HEK293 (cell line): ENCODE measurements around the gene STARD13.

ENCODE experiments used
- CTCF ChIP-seq: fragments of 450-650 bp; formaldehyde crosslinking; IDR thresholded peaks from 2 replicates; pipeline ENCODE4 v1.5.1; 2016; ENCODE audit warnings: missing biosample characterization, missing genetic modification characterization
- MEIS1 ChIP-seq: sonication (generic); formaldehyde crosslinking; IDR thresholded peaks from 2 replicates; pipeline ENCODE4 v1.8.1; 2022; ENCODE audit warnings: missing genetic modification reagents, mild to moderate bottlenecking, borderline replicate concordance
- PBX3 ChIP-seq: sonication (generic); formaldehyde crosslinking; IDR thresholded peaks from 2 replicates; pipeline ENCODE4 v1.8.1; 2022; ENCODE audit warnings: mild to moderate bottlenecking, moderate library complexity, missing genetic modification reagents
- ZNF302 ChIP-seq: fragments of 450-650 bp; formaldehyde crosslinking; IDR thresholded peaks from 2 replicates; pipeline ENCODE4 v1.5.1; 2016; ENCODE audit warnings: missing biosample characterization, missing genetic modification characterization, low read depth
- ZNF311 ChIP-seq: fragments of 450-650 bp; formaldehyde crosslinking; IDR thresholded peaks from 2 replicates; pipeline ENCODE4 v1.5.1; 2017; ENCODE audit warnings: missing biosample characterization, missing genetic modification characterization, borderline replicate concordance
- ZNF513 ChIP-seq: fragments of 450-650 bp; IDR thresholded peaks from 2 replicates; pipeline ENCODE4 v1.5.1; 2018; ENCODE audit warnings: missing biosample characterization, missing genetic modification characterization

GRCh38 chr13:33312150-33312860 lies 26.8 kb upstream of the STARD13 start:
- TF ChIP-seq ZNF302 (tag by site-specific recombination), result no peak
- no peak for TF ChIP-seq ZNF311 (tag by site-specific recombination)
- TF ChIP-seq PBX3 (CRISPR knock-in tag), result no peak
- TF ChIP-seq MEIS1 (CRISPR knock-in tag), result no peak
- TF ChIP-seq CTCF (tag by site-specific recombination), result peak; percentile 18; the same call in 1 of the 2 replicates
- no peak for TF ChIP-seq ZNF513 (tag by site-specific recombination)
